Fibroblast of mammary gland (primary cell): Measurements from ENCODE around the gene PRR12.

Experiments
- DNase-seq: peaks from one replicate; pipeline ENCODE4 v3.0.0-alpha.2; 2010; ENCODE audit warnings: low read depth
- H3K4me3 ChIP-seq: 2 replicates; pipeline ENCODE4 v1.5.1; 2011; ENCODE audit warnings: low read depth, mild to moderate bottlenecking, low read length, moderate library complexity; ENCODE audit not compliant: control insufficient read depth
- TF ChIP-seq, protein P1 (sequence below): conservative IDR thresholded peaks from 2 replicates; pipeline ENCODE4 v1.5.1; 2011; ENCODE audit warnings: low read depth, low read length, inconsistent platforms; ENCODE audit not compliant: control insufficient read depth, insufficient read depth

The PRR12 gene

GRCh38 chr19:49639401-49640112 is 48.6 kb downstream of the PRR12 start:
- DNase-seq = no peak
- TF ChIP-seq, protein P1, sequence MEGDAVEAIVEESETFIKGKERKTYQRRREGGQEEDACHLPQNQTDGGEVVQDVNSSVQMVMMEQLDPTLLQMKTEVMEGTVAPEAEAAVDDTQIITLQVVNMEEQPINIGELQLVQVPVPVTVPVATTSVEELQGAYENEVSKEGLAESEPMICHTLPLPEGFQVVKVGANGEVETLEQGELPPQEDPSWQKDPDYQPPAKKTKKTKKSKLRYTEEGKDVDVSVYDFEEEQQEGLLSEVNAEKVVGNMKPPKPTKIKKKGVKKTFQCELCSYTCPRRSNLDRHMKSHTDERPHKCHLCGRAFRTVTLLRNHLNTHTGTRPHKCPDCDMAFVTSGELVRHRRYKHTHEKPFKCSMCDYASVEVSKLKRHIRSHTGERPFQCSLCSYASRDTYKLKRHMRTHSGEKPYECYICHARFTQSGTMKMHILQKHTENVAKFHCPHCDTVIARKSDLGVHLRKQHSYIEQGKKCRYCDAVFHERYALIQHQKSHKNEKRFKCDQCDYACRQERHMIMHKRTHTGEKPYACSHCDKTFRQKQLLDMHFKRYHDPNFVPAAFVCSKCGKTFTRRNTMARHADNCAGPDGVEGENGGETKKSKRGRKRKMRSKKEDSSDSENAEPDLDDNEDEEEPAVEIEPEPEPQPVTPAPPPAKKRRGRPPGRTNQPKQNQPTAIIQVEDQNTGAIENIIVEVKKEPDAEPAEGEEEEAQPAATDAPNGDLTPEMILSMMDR = no peak
- peak overlapping the region; percentile 76 for H3K4me3 ChIP-seq

DNA sequence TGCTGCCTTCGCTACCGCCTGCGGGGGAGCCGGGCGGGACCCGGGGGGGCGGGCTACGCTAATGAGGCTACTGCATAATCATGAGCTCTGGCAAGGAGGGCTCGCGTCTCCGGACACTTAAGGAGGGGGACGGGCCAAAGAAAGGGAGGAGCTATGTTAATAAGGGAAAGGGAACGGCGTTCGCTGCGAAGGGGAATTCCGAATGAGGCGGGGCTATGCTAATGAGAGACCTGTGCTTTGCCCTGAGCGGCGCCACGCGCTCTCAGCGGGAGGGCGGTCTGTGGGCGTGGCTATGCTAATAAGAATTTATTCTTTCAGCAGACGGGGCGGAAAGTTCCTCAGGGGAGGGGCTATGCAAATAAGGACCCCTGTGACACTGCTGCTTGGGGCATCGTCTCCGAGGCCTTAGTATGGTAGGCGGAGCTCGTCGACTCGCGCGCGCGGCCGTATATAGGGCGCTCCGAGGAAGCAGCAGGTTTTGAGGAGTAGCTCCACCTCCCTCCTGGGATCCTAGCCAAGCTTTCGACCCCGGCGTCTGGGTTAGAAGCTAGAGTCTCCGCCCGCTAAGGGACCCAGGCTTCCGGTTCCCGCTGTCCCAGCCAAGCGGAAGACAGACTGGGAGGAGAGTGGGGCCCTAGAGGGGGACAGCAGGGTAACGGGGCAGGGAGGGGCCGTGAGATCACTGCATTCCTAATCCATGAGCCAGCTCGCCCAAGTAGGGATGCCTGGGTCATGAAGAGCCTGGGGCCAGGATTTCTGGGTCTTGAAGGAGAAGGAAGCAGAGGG is 49.3 kb downstream of the PRR12 start, which contains the start of gene RRAS:
TSS of gene RRAS (minus strand) at position 31 of the 786 bp plus-strand sequence. CDS start 45 bp downstream, outside the sequence.
- peak within 1 kb of the TSS; percentile 76 for H3K4me3 ChIP-seq
- TF ChIP-seq, protein P1 = no peak
- DNase-seq = peak; percentile 100

GRCh38 chr19:49641688-49642491 is 50.9 kb downstream of the PRR12 start, which contains the start of gene SCAF1:
Gene SCAF1, plus strand, starts transcription at chr19:49642209. Its CDS starts 2,818 bp downstream, at chr19:49645027.
- TF ChIP-seq, protein P1 = no peak
- DNase-seq = peak; percentile 99
- H3K4me3 ChIP-seq = peak within 1 kb of the TSS; percentile 99

DNA sequence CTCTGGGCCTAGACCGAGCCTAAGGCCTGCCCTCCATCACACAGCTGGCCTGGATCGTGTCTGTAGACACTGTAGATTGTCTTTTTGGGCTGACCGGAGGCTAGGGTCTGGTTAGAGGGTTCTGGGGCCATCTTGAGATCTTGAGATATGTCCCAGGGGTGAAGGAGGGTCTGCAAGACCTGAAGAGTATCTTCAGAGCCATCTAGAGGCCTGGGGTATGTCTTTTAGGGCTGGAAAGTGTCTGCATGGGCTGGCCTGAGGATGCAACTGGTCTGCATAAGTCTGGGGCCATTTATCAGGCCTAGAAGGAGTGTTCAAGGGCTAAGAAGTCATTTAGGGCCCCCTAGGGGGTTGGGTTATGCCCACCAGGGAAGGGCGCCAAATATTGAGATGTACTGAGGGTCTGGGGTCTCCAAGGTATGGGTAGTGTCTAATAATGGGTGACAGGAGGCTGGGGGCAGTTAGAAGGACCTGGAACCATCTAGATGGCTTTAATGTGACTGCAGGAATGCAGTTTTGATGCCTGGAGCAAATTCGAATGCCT is 51.6 kb downstream of the PRR12 start:
- TF ChIP-seq, protein P1 = no peak
- peak overlapping the region; percentile 99 for H3K4me3 ChIP-seq
- no peak for DNase-seq

DNA sequence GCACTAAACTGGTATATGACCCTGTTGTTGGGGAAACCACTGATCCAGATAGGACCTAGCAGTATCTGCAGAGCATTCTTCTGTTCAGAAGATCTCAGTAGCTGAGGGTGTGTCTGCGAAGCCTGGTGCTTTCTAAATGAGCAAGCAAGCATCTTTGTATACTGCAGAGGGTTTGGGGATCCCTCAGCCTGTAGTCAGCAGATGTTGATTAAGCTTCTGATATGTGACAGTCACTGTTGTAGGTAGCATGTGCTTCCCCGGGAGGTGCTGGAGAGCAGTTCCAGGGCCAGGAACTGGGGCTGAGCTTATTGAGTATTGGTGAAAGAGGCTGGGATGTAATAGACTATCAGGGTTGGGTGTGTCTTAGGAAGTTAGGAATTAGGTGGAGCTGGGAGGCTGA is 52.5 kb downstream of the PRR12 start:
- TF ChIP-seq, protein P1 = no peak
- no peak for DNase-seq
- peak overlapping the region; percentile 99 for H3K4me3 ChIP-seq

GRCh38 chr19:49645592-49645991 is 54.6 kb downstream of the PRR12 start:
- DNase-seq = no peak
- TF ChIP-seq, protein P1 = no peak
- no peak overlapping the region for H3K4me3 ChIP-seq
